ENCODE data around the gene RORB.

DNA sequence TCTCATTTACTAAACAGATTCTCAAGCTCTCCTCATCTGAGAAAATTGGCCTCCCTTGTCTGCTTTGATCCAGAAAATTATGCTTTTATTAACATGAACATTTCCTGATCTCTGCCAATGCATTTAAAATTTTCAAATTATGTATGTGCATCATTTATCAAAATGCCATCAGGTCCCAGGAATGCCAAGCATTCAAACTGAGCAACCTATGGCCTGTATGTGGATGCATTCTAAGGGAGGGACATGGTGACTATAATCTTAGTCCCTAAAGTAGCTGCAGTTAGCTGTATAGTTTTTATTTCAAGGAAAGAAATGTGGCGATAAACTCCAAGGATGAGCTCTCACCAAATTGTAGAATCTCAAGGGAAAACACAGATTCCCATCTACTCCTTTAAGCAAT, 9.7 kb upstream of the RORB start:
- TF ChIP-seq CTCF (IDR thresholded peaks at IDR 0.05) (no peak), POLR2AphosphoS5 (IDR thresholded peaks at IDR 0.05) (no peak), EP300 (IDR thresholded peaks at IDR 0.05) (no peak), POLR2A (IDR thresholded peaks at IDR 0.05) (no peak)

All from suprapubic skin (tissue), 4 donors.